HL-60 (cell line): Measurements from ENCODE around the gene MAGEB4.
A peak's percentile ranks its signal among the peaks of the same experiment; 100 is the strongest.

Source experiments
- DNase-seq, 2 experiments: peaks; one replicate each; pipeline ENCODE4 v3.0.0-alpha.2; 2010 to 2020; ENCODE audit warnings: low read depth in 1 of 2, low spot score in 1 of 2
- H3K27ac ChIP-seq: fragments of 250-450 bp; sonication (Bioruptor Pico); replicated peaks from 2 replicates; pipeline ENCODE4 v1.5.1; 2020; ENCODE audit warnings: mild to moderate bottlenecking, moderate library complexity
- H3K27me3 ChIP-seq: fragments of 250-450 bp; sonication (Bioruptor Pico); 2 replicates; pipeline ENCODE4 v1.5.1; 2021; ENCODE audit warnings: mild to moderate bottlenecking, moderate library complexity; ENCODE audit not compliant: insufficient read depth, poor library complexity, severe bottlenecking
- H3K4me3 ChIP-seq: replicated peaks from 2 replicates; pipeline ENCODE4 v1.5.1; 2011; ENCODE audit warnings: mild to moderate bottlenecking, control low read depth, low read length; ENCODE audit not compliant: insufficient read depth
- CTCF ChIP-seq: IDR thresholded peaks from one replicate; pipeline ENCODE4 v1.5.1; 2011; ENCODE audit warnings: low read length, control low read depth, inconsistent platforms; ENCODE audit not compliant: insufficient read depth
- GABPA ChIP-seq: IDR thresholded peaks from 2 replicates; pipeline ENCODE4 v1.6.1; 2012; ENCODE audit warnings: low read depth
- POLR2AphosphoS5 ChIP-seq: IDR thresholded peaks from 2 replicates; pipeline ENCODE4 v1.6.1; 2012; ENCODE audit warnings: low read depth
- REST ChIP-seq: IDR thresholded peaks from 2 replicates; pipeline ENCODE4 v1.6.1; 2012; ENCODE audit warnings: low read depth; ENCODE audit not compliant: insufficient replicate concordance
- SPI1 ChIP-seq: IDR thresholded peaks from 2 replicates; pipeline ENCODE4 v1.6.1; 2012; ENCODE audit warnings: low read depth, mild to moderate bottlenecking, borderline replicate concordance

The MAGEB4 gene

GRCh38 chrX:30215357-30215843 lies 26.4 kb upstream of the MAGEB4 start, which contains the start of gene MAGEB2:
Gene MAGEB2 (plus strand): TSS chrX:30215563. CDS start chrX:30218581, 3,018 bp downstream.
- Histone ChIP-seq H3K27me3 (no peaks in the 10 kb centered on the region), H3K27ac (no peak within 1 kb of the TSS; the same call in 1 of the 2 replicates), H3K4me3 (no peak within 1 kb of the TSS)
- peak; percentile 43 to 66 for DNase-seq
- TF ChIP-seq GABPA (peak; percentile 92), CTCF (peak; percentile 28), POLR2AphosphoS5 (no peak), SPI1 (peak; percentile 66; the same call in 1 of the 2 replicates)

GRCh38 chrX:30217465-30217864 lies 24.3 kb upstream of the MAGEB4 start:
- TF ChIP-seq REST (no peak), GABPA (no peak), CTCF (no peak)
- Histone ChIP-seq H3K27me3 (no peaks in the 10 kb centered on the region), H3K27ac (no peak overlapping the region), H3K4me3 (no peak overlapping the region)
- DNase-seq = no peak

- no peak overlapping the region for H3K27ac ChIP-seq
- no peak for TF ChIP-seq REST
- TF ChIP-seq SPI1 = no peak
- no peak for TF ChIP-seq CTCF
- no peak for TF ChIP-seq POLR2AphosphoS5
- no peak for TF ChIP-seq GABPA
- DNase-seq = no peak
- no peaks in the 10 kb centered on the region for H3K27me3 ChIP-seq
- H3K4me3 ChIP-seq = no peak overlapping the region
These were observed 22.4 kb upstream of the MAGEB4 start for GRCh38 chrX:30219372-30219771.

- no peak for TF ChIP-seq GABPA
- TF ChIP-seq REST = no peak
- no peak for TF ChIP-seq SPI1
- no peak for TF ChIP-seq POLR2AphosphoS5
- no peak for TF ChIP-seq CTCF
- Histone ChIP-seq H3K4me3 (no peak overlapping the region), H3K27me3 (no peaks in the 10 kb centered on the region), H3K27ac (no peak overlapping the region)
- no peak for DNase-seq
These were observed 21.1 kb upstream of the MAGEB4 start for GRCh38 chrX:30220661-30221060.
